H9 (cell line): Measurements from ENCODE around the gene SORCS2. TPM values are rescaled to one million over a fixed set of nuclear protein-coding genes. Genes with fewer than 3 reads are reported as not detected.

Experiments
- DNase-seq: peaks from one replicate; pipeline ENCODE4 v3.0.0-alpha.2; 2017
- H2AFZ ChIP-seq: one replicate; pipeline ENCODE4 v1.6.1; 2013; ENCODE audit warnings: mild to moderate bottlenecking, low read length, control low read depth, moderate library complexity
- H2AK5ac ChIP-seq: 2 replicates; pipeline ENCODE4 v1.6.1; 2013; ENCODE audit warnings: low read length, control low read depth, mixed read lengths; ENCODE audit not compliant: insufficient read length
- H2BK120ac ChIP-seq: one replicate; pipeline ENCODE4 v1.6.1; 2013; ENCODE audit warnings: low read depth, mild to moderate bottlenecking, low read length, control low read depth, inconsistent platforms; ENCODE audit not compliant: poor library complexity, severe bottlenecking
- H2BK12ac ChIP-seq: 2 replicates; pipeline ENCODE4 v1.6.1; 2013; ENCODE audit warnings: low read length, control low read depth, mixed read lengths, low read depth; ENCODE audit not compliant: insufficient read length
- H2BK15ac ChIP-seq: 2 replicates; pipeline ENCODE4 v1.6.1; 2013; ENCODE audit warnings: low read depth, low read length, control low read depth
- H2BK20ac ChIP-seq: one replicate; pipeline ENCODE4 v1.6.1; 2013; ENCODE audit warnings: low read depth, mild to moderate bottlenecking, low read length, control low read depth, inconsistent platforms; ENCODE audit not compliant: poor library complexity, severe bottlenecking
- H2BK5ac ChIP-seq: 2 replicates; pipeline ENCODE4 v1.6.1; 2013; ENCODE audit warnings: low read length, control low read depth, mixed read lengths; ENCODE audit not compliant: insufficient read length
- H3K14ac ChIP-seq: 2 replicates; pipeline ENCODE4 v1.6.1; 2013; ENCODE audit warnings: low read length, control low read depth; ENCODE audit not compliant: insufficient read depth
- H3K18ac ChIP-seq: 2 replicates; pipeline ENCODE4 v1.6.1; 2013; ENCODE audit warnings: low read depth, mild to moderate bottlenecking, mixed read lengths, low read length, control low read depth; ENCODE audit not compliant: insufficient read length
- H3K23ac ChIP-seq: 2 replicates; pipeline ENCODE4 v1.6.1; 2013; ENCODE audit warnings: low read length, control low read depth, mixed read lengths, low read depth; ENCODE audit not compliant: insufficient read length
- H3K23me2 ChIP-seq: 2 replicates; pipeline ENCODE4 v1.6.1; 2013; ENCODE audit warnings: low read depth, mild to moderate bottlenecking, mixed read lengths, low read length, control low read depth; ENCODE audit not compliant: insufficient read length, poor library complexity, severe bottlenecking
- H3K27ac ChIP-seq: 2 replicates; pipeline ENCODE4 v1.5.1; 2013; ENCODE audit warnings: low read length, control low read depth, mixed read lengths, low read depth; ENCODE audit not compliant: insufficient read length
- H3K27me3 ChIP-seq: 2 replicates; pipeline ENCODE4 v1.6.1; 2013; ENCODE audit warnings: low read length, control low read depth, inconsistent platforms; ENCODE audit not compliant: insufficient read depth
- H3K4ac ChIP-seq: 2 replicates; pipeline ENCODE4 v1.6.1; 2013; ENCODE audit warnings: low read depth, mild to moderate bottlenecking, control low read depth, inconsistent platforms, low read length, moderate library complexity
- H3K4me1 ChIP-seq: 2 replicates; pipeline ENCODE4 v1.6.1; 2013; ENCODE audit warnings: low read length, control low read depth, inconsistent platforms; ENCODE audit not compliant: insufficient read depth
- H3K4me2 ChIP-seq: 2 replicates; pipeline ENCODE4 v1.6.1; 2013; ENCODE audit warnings: low read length, control low read depth, mixed read lengths; ENCODE audit not compliant: insufficient read length, insufficient read depth
- H3K56ac ChIP-seq: 2 replicates; pipeline ENCODE4 v1.6.1; 2013; ENCODE audit warnings: low read depth, mild to moderate bottlenecking, mixed read lengths, low read length, control low read depth; ENCODE audit not compliant: insufficient read length
- H3K79me1 ChIP-seq: 2 replicates; pipeline ENCODE4 v1.6.1; 2013; ENCODE audit warnings: low read depth, mild to moderate bottlenecking, moderate library complexity, low read length, control low read depth, inconsistent platforms; ENCODE audit not compliant: insufficient read depth, poor library complexity, severe bottlenecking
- H3K79me2 ChIP-seq: 2 replicates; pipeline ENCODE4 v1.6.1; 2013; ENCODE audit warnings: low read length, control low read depth, inconsistent platforms; ENCODE audit not compliant: insufficient read depth
- H3K9ac ChIP-seq: 2 replicates; pipeline ENCODE4 v1.6.1; 2013; ENCODE audit warnings: low read length, control low read depth, mixed read lengths; ENCODE audit not compliant: insufficient read length; ENCODE audit errors: extremely low read depth
- H3K9me3 ChIP-seq: one replicate; pipeline ENCODE4 v1.6.1; 2013; ENCODE audit warnings: low read depth, low read length, inconsistent platforms; ENCODE audit not compliant: control insufficient read depth
- H3T11ph ChIP-seq: one replicate; pipeline ENCODE4 v1.6.1; 2013; ENCODE audit warnings: mild to moderate bottlenecking, low read length, control low read depth, inconsistent platforms
- H4K20me1 ChIP-seq: one replicate; pipeline ENCODE4 v1.6.1; 2013; ENCODE audit not compliant: control insufficient read depth, insufficient read length, insufficient read depth
- H4K5ac ChIP-seq: 2 replicates; pipeline ENCODE4 v1.6.1; 2013; ENCODE audit warnings: low read depth, mild to moderate bottlenecking, mixed read lengths, low read length, control low read depth; ENCODE audit not compliant: insufficient read length
- H4K8ac ChIP-seq: replicated peaks from 2 replicates; pipeline ENCODE4 v1.6.1; 2013; ENCODE audit warnings: low read length, control low read depth, mixed read lengths, low read depth; ENCODE audit not compliant: insufficient read length
- H4K91ac ChIP-seq: 2 replicates; pipeline ENCODE4 v1.6.1; 2013; ENCODE audit warnings: low read depth, mild to moderate bottlenecking, moderate library complexity, mixed read lengths, low read length, control low read depth; ENCODE audit not compliant: insufficient read length
- H3K27ac Mint-ChIP-seq, 3 experiments: 2 replicates in 2 of 3; 3 replicates in 1 of 3; pipeline ENCODE4 v1.8.0; 2020 to 2021; ENCODE audit warnings: mixed read lengths in 3 of 3, mild to moderate bottlenecking in 1 of 3, moderate library complexity in 1 of 3
- H3K27me3 Mint-ChIP-seq: 2 replicates; pipeline ENCODE4 v1.8.0; 2021; ENCODE audit warnings: low read depth, mild to moderate bottlenecking, moderate library complexity, mixed read lengths
- H3K36me3 Mint-ChIP-seq, 3 experiments: 2 replicates in 2 of 3; 3 replicates in 1 of 3; pipeline ENCODE4 v1.8.0; 2020 to 2021; ENCODE audit warnings: low read depth in 3 of 3, mixed read lengths in 3 of 3; ENCODE audit not compliant: insufficient read depth in 1 of 3
- H3K4me1 Mint-ChIP-seq, 2 experiments: 2 replicates each; pipeline ENCODE4 v1.8.0; 2020; ENCODE audit warnings: mixed read lengths in 2 of 2
- H3K4me3 Mint-ChIP-seq, 2 experiments: 2 replicates in 1 of 2; 3 replicates in 1 of 2; pipeline ENCODE4 v1.8.0; 2020 to 2021; ENCODE audit warnings: mild to moderate bottlenecking in 2 of 2, mixed read lengths in 2 of 2, moderate library complexity in 1 of 2
- H3K9me3 Mint-ChIP-seq, 2 experiments: 2 replicates in 1 of 2; 3 replicates in 1 of 2; pipeline ENCODE4 v1.8.0; 2020; ENCODE audit warnings: mild to moderate bottlenecking in 2 of 2, mixed read lengths in 2 of 2, moderate library complexity in 1 of 2
- WGBS: extraction: QIAGEN DNeasy Blood & Tissue Kit; methylation state at CpG from one replicate; pipeline ENCODE4 v1.1.7; 2013; ENCODE audit warnings: missing lambda C conversion rate, low lambda C conversion rate, mixed read lengths; ENCODE audit not compliant: insufficient read length; ENCODE audit errors: extremely low coverage; 5-methylcytosine and 5-hydroxymethylcytosine counted together
- total RNA-seq: library from RNA; stranded (reverse); gene quantifications from 2 replicates; pipeline ENCODE4 v1.2.1, GENCODE V29; 2021
- TF ChIP-seq, protein P1 (sequence below): fragments of 200-600 bp; sonication (generic); conservative IDR thresholded peaks from 3 replicates; pipeline ENCODE4 v1.8.0; 2021; ENCODE audit warnings: antibody characterized with exemption, mild to moderate bottlenecking

Gene SORCS2
- total RNA-seq, 1 experiment from 2014 or later, result 0.57 TPM

DNA sequence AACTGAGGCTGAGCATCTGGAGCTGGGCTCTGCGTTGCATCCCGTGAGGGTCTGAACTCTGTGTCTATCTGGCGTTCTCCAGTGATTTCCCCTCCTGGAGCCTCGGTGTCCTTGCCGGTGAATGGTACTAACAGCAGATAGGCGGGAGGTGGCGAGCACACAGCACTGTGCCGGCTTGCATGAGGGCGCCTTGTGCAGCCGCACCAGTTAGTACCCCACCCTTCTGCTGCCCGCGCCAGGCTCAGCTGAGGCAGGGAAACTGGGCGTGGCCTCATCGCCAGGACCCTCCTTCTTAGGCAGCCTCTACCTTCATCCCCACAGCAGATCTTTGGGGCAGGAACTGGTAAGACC is 42.7 kb downstream of the SORCS2 start:
- H4K8ac ChIP-seq, result no peak overlapping the region
- H3K27ac ChIP-seq, result no peak overlapping the region
- WGBS, result no CpG with 5 or more reads among the region's 14 CpGs
- Mint-ChIP-seq H3K4me1 (no peaks in the 10 kb centered on the region), H3K27ac (no peak overlapping the region), H3K27me3 (no peaks in the 10 kb centered on the region; the same call in 1 of the 2 replicates), H3K4me3 (no peak overlapping the region), H3K9me3 (peaks cover 6 to 7% of the 10 kb centered on the region in 2 experiments), H3K36me3 (peaks cover 0 to 6% (median 0%) of the 10 kb centered on the region in 3 experiments; a peak in 1 of 7 replicates)
- no peaks in the 10 kb centered on the region for H4K20me1 ChIP-seq
- no peak overlapping the region for H2BK5ac ChIP-seq
- no peaks in the 10 kb centered on the region for H3K9me3 ChIP-seq
- TF ChIP-seq, protein P1, sequence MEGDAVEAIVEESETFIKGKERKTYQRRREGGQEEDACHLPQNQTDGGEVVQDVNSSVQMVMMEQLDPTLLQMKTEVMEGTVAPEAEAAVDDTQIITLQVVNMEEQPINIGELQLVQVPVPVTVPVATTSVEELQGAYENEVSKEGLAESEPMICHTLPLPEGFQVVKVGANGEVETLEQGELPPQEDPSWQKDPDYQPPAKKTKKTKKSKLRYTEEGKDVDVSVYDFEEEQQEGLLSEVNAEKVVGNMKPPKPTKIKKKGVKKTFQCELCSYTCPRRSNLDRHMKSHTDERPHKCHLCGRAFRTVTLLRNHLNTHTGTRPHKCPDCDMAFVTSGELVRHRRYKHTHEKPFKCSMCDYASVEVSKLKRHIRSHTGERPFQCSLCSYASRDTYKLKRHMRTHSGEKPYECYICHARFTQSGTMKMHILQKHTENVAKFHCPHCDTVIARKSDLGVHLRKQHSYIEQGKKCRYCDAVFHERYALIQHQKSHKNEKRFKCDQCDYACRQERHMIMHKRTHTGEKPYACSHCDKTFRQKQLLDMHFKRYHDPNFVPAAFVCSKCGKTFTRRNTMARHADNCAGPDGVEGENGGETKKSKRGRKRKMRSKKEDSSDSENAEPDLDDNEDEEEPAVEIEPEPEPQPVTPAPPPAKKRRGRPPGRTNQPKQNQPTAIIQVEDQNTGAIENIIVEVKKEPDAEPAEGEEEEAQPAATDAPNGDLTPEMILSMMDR, result no peak
- H3K18ac ChIP-seq, result no peak overlapping the region
- H3K4me1 ChIP-seq, result no peaks in the 10 kb centered on the region
- no peak overlapping the region for H3T11ph ChIP-seq
- H2AFZ ChIP-seq, result no peak overlapping the region
- no peak overlapping the region for H3K4me2 ChIP-seq
- no peak overlapping the region for H4K5ac ChIP-seq
- no peak for DNase-seq
- H3K79me1 ChIP-seq, result no peaks in the 10 kb centered on the region
- H3K27me3 ChIP-seq, result no peaks in the 10 kb centered on the region
- H2BK12ac ChIP-seq, result no peak overlapping the region
- no peak overlapping the region for H2BK15ac ChIP-seq
- H3K23me2 ChIP-seq, result no peaks in the 10 kb centered on the region
- H2BK120ac ChIP-seq, result no peak overlapping the region
- H3K14ac ChIP-seq, result no peak overlapping the region; the same call in 1 of the 2 replicates
- H4K91ac ChIP-seq, result no peak overlapping the region
- H2BK20ac ChIP-seq, result no peak overlapping the region
- no peak overlapping the region for H2AK5ac ChIP-seq
- no peak overlapping the region for H3K56ac ChIP-seq
- no peak overlapping the region for H3K23ac ChIP-seq
- H3K79me2 ChIP-seq, result no peaks in the 10 kb centered on the region
- H3K9ac ChIP-seq, result no peak overlapping the region
- H3K4ac ChIP-seq, result no peak overlapping the region
